ENCODE measurements around the gene KIF26B.
"Not testable (repeated sequence)": the region's sequence is repeated elsewhere in the genome, so short reads cannot be mapped to it uniquely, and the experiment has no call there.

The KIF26B gene

DNA sequence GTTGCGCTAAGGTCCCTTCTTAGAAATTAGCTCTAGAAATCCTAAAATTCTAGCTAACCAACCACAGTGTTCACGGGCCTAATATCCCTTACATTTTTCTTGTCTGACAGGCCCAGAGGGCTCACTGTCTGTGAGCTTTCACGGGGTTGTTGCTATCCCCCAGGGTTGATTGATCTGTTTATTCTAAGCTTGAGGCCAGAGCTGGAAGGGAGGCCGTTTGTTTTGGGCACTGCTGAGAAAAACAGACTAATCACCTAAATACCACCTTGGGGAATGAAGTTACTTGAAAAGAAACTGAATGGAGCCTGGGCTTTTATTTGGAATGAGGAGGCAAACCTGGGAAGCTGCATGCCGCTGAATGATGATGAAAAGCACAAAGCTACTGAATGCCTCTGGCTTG, 162.4 kb downstream of the KIF26B start:
- ATAC-seq (replicated peaks) = no peak
- Mint-ChIP-seq H3K27ac (no peak overlapping the region), H3K36me3 (no peaks in the 10 kb centered on the region), H3K4me3 (no peak overlapping the region), H3K9me3 (no peaks in the 10 kb centered on the region), H3K4me1 (peaks cover 0 to 8% of the 10 kb centered on the region in 2 donors), H3K27me3 (peaks cover 0 to 9% of the 10 kb centered on the region in 2 donors)
- no peak for DNase-seq

GRCh38 chr1:245319094-245319493, 164.3 kb downstream of the KIF26B start:
- H3K27me3 Mint-ChIP-seq = peaks cover 0 to 4% of the 10 kb centered on the region in 2 donors
- H3K9me3 Mint-ChIP-seq = no peaks in the 10 kb centered on the region
- no peaks in the 10 kb centered on the region for H3K36me3 Mint-ChIP-seq
- no peaks in the 10 kb centered on the region for H3K4me1 Mint-ChIP-seq
- no peak overlapping the region for H3K27ac Mint-ChIP-seq
- no peak overlapping the region for H3K4me3 Mint-ChIP-seq
- DNase-seq (no peak), ATAC-seq (replicated peaks) (no peak)

- H3K4me3 Mint-ChIP-seq = no peak overlapping the region
- H3K36me3 Mint-ChIP-seq = no peaks in the 10 kb centered on the region
- H3K9me3 Mint-ChIP-seq = no peaks in the 10 kb centered on the region
- DNase-seq (no peak), ATAC-seq (replicated peaks) (no peak)
- no peaks in the 10 kb centered on the region for H3K4me1 Mint-ChIP-seq
- H3K27ac Mint-ChIP-seq = no peak overlapping the region
- peaks cover 0 to 4% of the 10 kb centered on the region in 2 donors for H3K27me3 Mint-ChIP-seq
Observed at GRCh38 chr1:245322673-245323072, 167.9 kb downstream of the KIF26B start.

GRCh38 chr1:245323765-245324164, 169.0 kb downstream of the KIF26B start:
- H3K27me3 Mint-ChIP-seq = not testable (repeated sequence)

GRCh38 chr1:245325922-245326795, 171.4 kb downstream of the KIF26B start:
- no peaks in the 10 kb centered on the region for H3K9me3 Mint-ChIP-seq

More at GRCh38 chr1:245323765-245324164, 169.0 kb downstream of the KIF26B start:
- not testable (repeated sequence) for H3K27ac Mint-ChIP-seq; H3K9me3 Mint-ChIP-seq; ATAC-seq (replicated peaks); H3K4me1 Mint-ChIP-seq; H3K36me3 Mint-ChIP-seq; DNase-seq; H3K4me3 Mint-ChIP-seq

GRCh38 chr1:245327360-245327759, 172.6 kb downstream of the KIF26B start:
- DNase-seq = no peak
- no peaks in the 10 kb centered on the region for H3K27me3 Mint-ChIP-seq
- no peak overlapping the region for H3K27ac Mint-ChIP-seq
- H3K9me3 Mint-ChIP-seq = no peaks in the 10 kb centered on the region
- no peak overlapping the region for H3K4me3 Mint-ChIP-seq
- no peak for ATAC-seq (replicated peaks)
- no peaks in the 10 kb centered on the region for H3K36me3 Mint-ChIP-seq
- H3K4me1 Mint-ChIP-seq = no peaks in the 10 kb centered on the region

More at GRCh38 chr1:245325922-245326795, 171.4 kb downstream of the KIF26B start:
- Mint-ChIP-seq H3K4me1 (no peaks in the 10 kb centered on the region), H3K27me3 (peaks cover 0 to 4% of the 10 kb centered on the region in 2 donors), H3K4me3 (no peak overlapping the region), H3K27ac (no peak overlapping the region), H3K36me3 (no peaks in the 10 kb centered on the region)
- DNase-seq (no peak), ATAC-seq (replicated peaks) (no peak)

DNA sequence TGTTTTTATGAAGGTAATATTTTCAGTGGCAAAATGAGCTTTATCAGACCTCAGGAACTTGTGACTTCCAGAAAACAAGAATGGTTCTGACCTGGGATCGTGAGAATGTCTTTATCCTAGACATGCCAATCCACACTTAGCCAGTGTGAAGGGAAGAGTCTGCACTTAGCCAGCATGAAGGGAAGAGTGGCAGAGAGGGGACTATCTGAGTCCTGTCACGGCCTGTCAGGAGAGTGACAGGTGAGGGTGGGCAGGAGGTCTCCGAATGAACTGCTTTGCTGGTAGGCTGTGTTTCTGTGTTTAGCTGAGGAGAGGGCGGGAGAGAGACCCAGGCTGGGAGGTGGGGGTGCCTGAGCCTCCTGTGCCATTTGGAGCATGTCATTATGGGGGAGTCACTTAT, 173.1 kb downstream of the KIF26B start:
- no peak for ATAC-seq (replicated peaks)
- Mint-ChIP-seq H3K4me3 (no peak overlapping the region), H3K36me3 (no peaks in the 10 kb centered on the region), H3K9me3 (no peaks in the 10 kb centered on the region), H3K27ac (no peak overlapping the region), H3K27me3 (no peaks in the 10 kb centered on the region), H3K4me1 (no peaks in the 10 kb centered on the region)
- no peak for DNase-seq

- Mint-ChIP-seq H3K27me3 (peaks cover 5 to 8% of the 10 kb centered on the region in 2 donors), H3K9me3 (no peaks in the 10 kb centered on the region), H3K36me3 (no peaks in the 10 kb centered on the region), H3K4me1 (no peaks in the 10 kb centered on the region), H3K4me3 (no peak overlapping the region), H3K27ac (no peak overlapping the region)
- DNase-seq (no peak), ATAC-seq (replicated peaks) (no peak)
Observed at GRCh38 chr1:245330951-245331350, 176.2 kb downstream of the KIF26B start.

DNA sequence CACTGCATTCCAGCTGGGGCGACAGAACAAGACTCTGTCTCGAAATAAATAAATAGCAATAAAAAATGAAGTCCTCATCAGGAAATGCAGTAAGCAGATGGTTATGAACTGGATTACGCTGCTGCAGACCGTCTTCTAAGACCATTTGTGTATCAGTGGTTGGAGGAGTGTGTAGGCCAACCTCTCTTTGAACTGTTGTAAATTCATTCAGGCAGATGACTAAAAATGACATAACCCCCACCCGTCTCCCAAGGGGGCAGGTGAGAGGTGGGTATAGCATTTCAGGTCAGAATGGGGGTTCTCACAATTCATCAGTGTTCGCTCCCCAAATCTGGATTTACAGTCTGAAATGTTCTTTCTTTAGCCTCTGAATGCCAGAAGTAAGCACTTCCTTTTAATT, 177.3 kb downstream of the KIF26B start:
- Mint-ChIP-seq H3K27me3 (peaks cover 5 to 8% of the 10 kb centered on the region in 2 donors), H3K9me3 (no peaks in the 10 kb centered on the region), H3K36me3 (no peaks in the 10 kb centered on the region), H3K27ac (no peak overlapping the region), H3K4me1 (no peaks in the 10 kb centered on the region), H3K4me3 (no peak overlapping the region)
- ATAC-seq (replicated peaks) = no peak
- DNase-seq = no peak

GRCh38 chr1:245332513-245332912, 177.7 kb downstream of the KIF26B start:
- H3K27ac Mint-ChIP-seq = no peak overlapping the region

GRCh38 chr1:245334235-245334634, 179.4 kb downstream of the KIF26B start:
- DNase-seq (no peak), ATAC-seq (replicated peaks) (no peak)
- no peak overlapping the region for H3K27ac Mint-ChIP-seq
- H3K27me3 Mint-ChIP-seq = peaks cover 5 to 8% of the 10 kb centered on the region in 2 donors
- H3K4me1 Mint-ChIP-seq = no peaks in the 10 kb centered on the region
- no peak overlapping the region for H3K4me3 Mint-ChIP-seq
- no peaks in the 10 kb centered on the region for H3K9me3 Mint-ChIP-seq
- no peaks in the 10 kb centered on the region for H3K36me3 Mint-ChIP-seq

More at GRCh38 chr1:245332513-245332912, 177.7 kb downstream of the KIF26B start:
- no peaks in the 10 kb centered on the region for H3K36me3 Mint-ChIP-seq
- no peak for ATAC-seq (replicated peaks)
- no peaks in the 10 kb centered on the region for H3K9me3 Mint-ChIP-seq
- no peak overlapping the region for H3K4me3 Mint-ChIP-seq
- no peak for DNase-seq
- no peaks in the 10 kb centered on the region for H3K4me1 Mint-ChIP-seq
- H3K27me3 Mint-ChIP-seq = peaks cover 5 to 8% of the 10 kb centered on the region in 2 donors

- Mint-ChIP-seq H3K27me3 (peaks cover 5 to 8% of the 10 kb centered on the region in 2 donors), H3K36me3 (no peaks in the 10 kb centered on the region), H3K4me1 (no peaks in the 10 kb centered on the region), H3K9me3 (no peaks in the 10 kb centered on the region), H3K27ac (no peak overlapping the region), H3K4me3 (no peak overlapping the region)
- DNase-seq (no peak), ATAC-seq (replicated peaks) (no peak)
Observed at GRCh38 chr1:245334827-245335490, 180.2 kb downstream of the KIF26B start.

GRCh38 chr1:245335684-245336083, 180.9 kb downstream of the KIF26B start:
- DNase-seq; H3K4me3 Mint-ChIP-seq; ATAC-seq (replicated peaks); H3K27ac Mint-ChIP-seq; H3K4me1 Mint-ChIP-seq; H3K27me3 Mint-ChIP-seq; H3K36me3 Mint-ChIP-seq; H3K9me3 Mint-ChIP-seq: not testable (repeated sequence)

DNA sequence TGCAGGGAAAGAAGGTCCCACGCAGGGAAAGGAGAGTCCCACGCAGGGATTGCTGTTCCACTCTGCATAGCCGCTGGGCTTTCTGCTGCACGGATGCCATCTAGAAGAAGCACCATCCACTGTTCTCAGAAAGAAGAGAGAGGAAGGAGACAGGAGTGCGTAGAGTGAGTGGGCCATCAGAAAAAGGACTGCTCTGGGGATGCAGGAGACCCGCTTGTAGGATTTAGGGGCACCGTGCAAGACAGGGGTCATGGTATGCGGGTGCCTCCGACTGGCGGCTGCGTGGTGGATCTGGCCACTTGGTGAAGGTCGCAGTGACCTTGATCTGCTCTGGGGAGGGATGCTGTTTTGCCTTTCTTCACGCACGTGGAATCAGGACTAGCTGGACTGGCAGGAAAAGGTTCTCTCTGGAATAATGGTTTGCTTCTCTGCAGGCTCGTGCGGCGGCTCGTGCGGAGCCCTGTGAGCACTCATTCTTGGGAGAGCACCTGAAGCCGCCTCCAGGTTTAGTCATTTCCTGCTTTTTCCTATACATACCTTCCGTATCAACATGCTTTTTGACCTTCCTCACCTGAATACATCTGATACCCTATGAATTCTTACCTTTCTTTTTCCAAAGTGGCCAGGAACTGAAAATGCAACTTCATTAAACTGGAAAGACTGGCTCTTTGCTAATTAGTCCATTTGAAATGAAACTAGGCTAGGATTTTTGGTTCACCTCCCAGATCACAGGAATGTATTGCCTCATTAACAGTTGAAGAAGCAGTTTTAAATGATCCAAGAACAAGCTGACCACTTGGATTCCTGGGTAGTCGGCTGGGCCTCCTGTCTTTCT, 181.6 kb downstream of the KIF26B start:
- H3K27me3 Mint-ChIP-seq = peaks cover 5 to 8% of the 10 kb centered on the region in 2 donors
- DNase-seq (no peak), ATAC-seq (replicated peaks) (no peak)
- H3K4me1 Mint-ChIP-seq = no peaks in the 10 kb centered on the region
- H3K4me3 Mint-ChIP-seq = no peak overlapping the region
- H3K9me3 Mint-ChIP-seq = no peaks in the 10 kb centered on the region
- H3K36me3 Mint-ChIP-seq = no peaks in the 10 kb centered on the region
- H3K27ac Mint-ChIP-seq = no peak overlapping the region

All from stimulated activated naive B cell treated with anti-CD40 and anti-IgM and Interleukin-4, amounts not matched to agents 10 μg/mL and 1 μg/mL and 100 μg/mL, for 72 hours (primary cell).